DND-41 (cell line): ENCODE data around the gene MRPL36.

Experiments used
- EZH2 ChIP-seq: IDR thresholded peaks from 3 replicates; pipeline ENCODE4 v1.6.1; 2012; ENCODE audit warnings: borderline replicate concordance, low read depth, mild to moderate bottlenecking, moderate library complexity, low read length, inconsistent platforms; ENCODE audit not compliant: severe bottlenecking
- TF ChIP-seq, protein P1 (sequence below): IDR thresholded peaks from 2 replicates; pipeline ENCODE4 v1.5.1; 2012; ENCODE audit warnings: borderline replicate concordance, low read length, moderate library complexity, mild to moderate bottlenecking; ENCODE audit not compliant: poor library complexity, severe bottlenecking; ENCODE audit errors: extremely low read depth

- TF ChIP-seq, protein P1, sequence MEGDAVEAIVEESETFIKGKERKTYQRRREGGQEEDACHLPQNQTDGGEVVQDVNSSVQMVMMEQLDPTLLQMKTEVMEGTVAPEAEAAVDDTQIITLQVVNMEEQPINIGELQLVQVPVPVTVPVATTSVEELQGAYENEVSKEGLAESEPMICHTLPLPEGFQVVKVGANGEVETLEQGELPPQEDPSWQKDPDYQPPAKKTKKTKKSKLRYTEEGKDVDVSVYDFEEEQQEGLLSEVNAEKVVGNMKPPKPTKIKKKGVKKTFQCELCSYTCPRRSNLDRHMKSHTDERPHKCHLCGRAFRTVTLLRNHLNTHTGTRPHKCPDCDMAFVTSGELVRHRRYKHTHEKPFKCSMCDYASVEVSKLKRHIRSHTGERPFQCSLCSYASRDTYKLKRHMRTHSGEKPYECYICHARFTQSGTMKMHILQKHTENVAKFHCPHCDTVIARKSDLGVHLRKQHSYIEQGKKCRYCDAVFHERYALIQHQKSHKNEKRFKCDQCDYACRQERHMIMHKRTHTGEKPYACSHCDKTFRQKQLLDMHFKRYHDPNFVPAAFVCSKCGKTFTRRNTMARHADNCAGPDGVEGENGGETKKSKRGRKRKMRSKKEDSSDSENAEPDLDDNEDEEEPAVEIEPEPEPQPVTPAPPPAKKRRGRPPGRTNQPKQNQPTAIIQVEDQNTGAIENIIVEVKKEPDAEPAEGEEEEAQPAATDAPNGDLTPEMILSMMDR, result no peak
- TF ChIP-seq EZH2, result no peak
These were observed 12.8 kb downstream of the MRPL36 start for GRCh38 chr5:1786621-1787471.
